Retinal pigment epithelial cell (primary cell): ENCODE data around the gene MED4.

Source experiments
- DNase-seq: peaks from one replicate; pipeline ENCODE4 v3.0.0-alpha.2; 2010; ENCODE audit warnings: low read depth
- H3K4me3 ChIP-seq: 2 replicates; pipeline ENCODE4 v1.5.1; 2011; ENCODE audit warnings: mild to moderate bottlenecking, low read length, control low read depth, moderate library complexity
- CTCF ChIP-seq: conservative IDR thresholded peaks from 2 replicates; pipeline ENCODE4 v1.5.1; 2011; ENCODE audit warnings: low read depth, low read length, control low read depth, inconsistent platforms

The MED4 gene

GRCh38 chr13:48113756-48114130 lies 18.8 kb upstream of the MED4 start:
- TF ChIP-seq CTCF, result no peak
- DNase-seq, result no peak

GRCh38 chr13:48112896-48113755 lies 18.2 kb upstream of the MED4 start:
- no peak overlapping the region for H3K4me3 ChIP-seq

More at GRCh38 chr13:48113756-48114130, 18.8 kb upstream of the MED4 start:
- H3K4me3 ChIP-seq, result no peak overlapping the region

GRCh38 chr13:48110931-48111721 lies 16.2 kb upstream of the MED4 start:
- DNase-seq, result peak; percentile 21
- no peak overlapping the region for H3K4me3 ChIP-seq
- no peak for TF ChIP-seq CTCF

More at GRCh38 chr13:48112896-48113755, 18.2 kb upstream of the MED4 start:
- no peak for DNase-seq
- no peak for TF ChIP-seq CTCF

- TF ChIP-seq CTCF, result no peak
- DNase-seq, result peak; percentile 16
- H3K4me3 ChIP-seq, result no peak overlapping the region
These were observed 15.4 kb upstream of the MED4 start for GRCh38 chr13:48110132-48110868.

GRCh38 chr13:48108106-48108505 lies 13.2 kb upstream of the MED4 start:
- no peak for TF ChIP-seq CTCF
- no peak overlapping the region for H3K4me3 ChIP-seq
- no peak for DNase-seq

GRCh38 chr13:48097793-48098192 lies 2.9 kb upstream of the MED4 start:
- no peak for TF ChIP-seq CTCF
- DNase-seq, result no peak
- H3K4me3 ChIP-seq, result no peak overlapping the region
